CD4-positive, alpha-beta T cell treated with Interleukin-12 subunit alpha and Interleukin-12 subunit beta, for 1 hour (primary cell): Measurements from ENCODE around the gene TRAPPC5.

Experiments used
- DNase-seq: peaks from one replicate; pipeline ENCODE4 v3.0.0-alpha.2; 2020

Gene TRAPPC5

GRCh38 chr19:7734220-7735203, 53.9 kb downstream of the TRAPPC5 start:
- DNase-seq = no peak

DNA sequence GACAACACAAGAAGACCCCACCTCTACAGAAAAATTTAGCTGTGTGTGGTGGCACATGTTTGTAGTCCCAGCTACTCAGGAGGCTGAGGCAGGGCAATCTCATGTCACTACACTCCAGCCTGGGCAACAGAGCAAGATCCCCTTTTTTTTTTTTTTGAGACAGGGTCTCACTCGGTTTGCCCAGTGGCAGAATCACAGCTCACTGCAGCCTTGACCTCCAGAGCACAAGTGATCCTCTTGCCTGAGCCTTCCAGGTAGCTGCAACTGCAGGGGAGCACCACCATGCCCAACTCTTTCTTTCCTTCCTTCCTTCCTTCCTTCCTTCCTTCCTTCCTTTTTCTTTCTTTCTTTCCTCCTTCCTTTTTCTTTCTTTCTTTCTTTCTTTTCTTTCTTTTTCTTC, 55.5 kb downstream of the TRAPPC5 start:
- DNase-seq = no peak

GRCh38 chr19:7737215-7737614, 56.6 kb downstream of the TRAPPC5 start:
- DNase-seq = no peak
